Type B pancreatic cell (in vitro differentiated cells): ENCODE measurements around the gene MPEG1. TPM values are rescaled to one million over a fixed set of nuclear protein-coding genes. Genes with fewer than 3 reads are reported as not detected.

ENCODE experiments used
- DNase-seq: peaks from one replicate; pipeline ENCODE4 v3.0.0; 2021; ENCODE audit warnings: mixed read lengths; ENCODE audit not compliant: unreplicated experiment; ENCODE audit errors: extremely low spot score
- H3K27ac Mint-ChIP-seq: 2 replicates; pipeline ENCODE4 v1.8.0; 2021; ENCODE audit warnings: mild to moderate bottlenecking, mixed read lengths
- H3K27me3 Mint-ChIP-seq: 2 replicates; pipeline ENCODE4 v1.8.0; 2021; ENCODE audit warnings: mixed read lengths
- H3K36me3 Mint-ChIP-seq: 2 replicates; pipeline ENCODE4 v1.8.0; 2021; ENCODE audit warnings: mixed read lengths
- H3K4me1 Mint-ChIP-seq: one replicate; pipeline ENCODE4 v1.8.0; 2021; ENCODE audit warnings: mixed read lengths; ENCODE audit not compliant: unreplicated experiment
- H3K4me3 Mint-ChIP-seq: 2 replicates; pipeline ENCODE4 v1.8.0; 2021; ENCODE audit warnings: mild to moderate bottlenecking, mixed read lengths
- H3K9me3 Mint-ChIP-seq: 2 replicates; pipeline ENCODE4 v1.8.0; 2021; ENCODE audit warnings: mixed read lengths
- CTCF ChIP-seq: fragments of 200-600 bp; sonication (generic); conservative IDR thresholded peaks from 2 replicates; pipeline ENCODE4 v1.5.0; 2021; ENCODE audit warnings: antibody characterized with exemption, mild to moderate bottlenecking
- total RNA-seq: library from RNA; stranded (reverse); gene quantifications from 2 replicates; pipeline ENCODE4 v1.2.1, GENCODE V29; 2021; ENCODE audit warnings: low replicate concordance

Gene MPEG1
- total RNA-seq, 1 donor from 2014 or later = not detected

- no peak for TF ChIP-seq CTCF
- Mint-ChIP-seq H3K9me3 (no peaks in the 10 kb centered on the region), H3K4me1 (no peaks in the 10 kb centered on the region), H3K36me3 (peaks cover 45% of the 10 kb centered on the region), H3K27me3 (no peaks in the 10 kb centered on the region), H3K4me3 (no peak overlapping the region), H3K27ac (no peak overlapping the region)
- DNase-seq = no peak
Observed at GRCh38 chr11:59199546-59200422, 12.9 kb downstream of the MPEG1 start.

- peaks cover 54% of the 10 kb centered on the region for H3K36me3 Mint-ChIP-seq
- H3K27me3 Mint-ChIP-seq = no peaks in the 10 kb centered on the region
- no peaks in the 10 kb centered on the region for H3K4me1 Mint-ChIP-seq
- no peak for TF ChIP-seq CTCF
- no peak overlapping the region for H3K27ac Mint-ChIP-seq
- H3K9me3 Mint-ChIP-seq = no peaks in the 10 kb centered on the region
- no peak overlapping the region for H3K4me3 Mint-ChIP-seq
- DNase-seq = no peak
Observed at GRCh38 chr11:59198726-59199125, 14.0 kb downstream of the MPEG1 start.

DNA sequence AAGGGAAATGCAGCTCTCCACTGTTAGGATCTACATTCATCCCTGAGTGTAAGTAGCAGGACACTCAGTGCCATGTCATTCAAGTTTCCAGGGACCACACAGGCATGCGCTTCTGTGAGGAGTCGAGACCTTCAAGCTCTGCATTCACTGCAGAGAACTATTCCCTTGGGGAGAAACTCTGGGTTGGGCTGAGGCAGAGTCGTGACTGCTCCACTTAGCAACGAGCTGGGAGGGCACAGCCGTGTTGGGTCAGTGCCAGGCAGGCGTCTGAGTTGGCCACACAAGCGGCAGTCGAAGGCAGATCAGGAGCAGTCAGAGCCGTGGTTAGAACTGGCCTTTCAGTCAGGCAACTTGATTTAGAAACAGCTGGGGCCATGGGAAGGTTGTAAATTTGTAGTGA lies 14.7 kb downstream of the MPEG1 start:
- Mint-ChIP-seq H3K27ac (no peak overlapping the region), H3K36me3 (peaks cover 59% of the 10 kb centered on the region), H3K27me3 (no peaks in the 10 kb centered on the region), H3K4me1 (no peaks in the 10 kb centered on the region), H3K9me3 (no peaks in the 10 kb centered on the region), H3K4me3 (no peak overlapping the region)
- no peak for DNase-seq
- no peak for TF ChIP-seq CTCF

DNA sequence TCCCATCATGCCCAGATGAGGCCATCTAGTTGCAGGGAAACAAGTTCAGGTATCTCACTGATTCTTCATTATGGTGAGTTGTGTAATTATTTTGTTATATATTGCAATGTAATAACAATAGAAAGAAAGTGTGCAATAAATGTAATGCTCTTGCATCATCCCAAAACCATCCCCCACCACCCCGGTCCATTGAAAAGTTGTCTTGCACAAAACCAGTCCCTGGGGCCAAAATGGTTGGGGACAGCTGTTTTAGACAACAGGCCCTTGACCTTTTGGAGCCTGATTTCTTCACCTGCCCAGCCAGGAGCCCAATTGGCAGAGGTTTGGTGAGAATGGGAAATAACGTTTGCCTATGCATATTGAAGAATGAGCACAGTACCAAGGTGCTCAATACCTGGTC lies 15.9 kb downstream of the MPEG1 start:
- no peak for TF ChIP-seq CTCF
- Mint-ChIP-seq H3K4me1 (no peaks in the 10 kb centered on the region), H3K27ac (no peak overlapping the region), H3K36me3 (peaks cover 63% of the 10 kb centered on the region), H3K9me3 (no peaks in the 10 kb centered on the region), H3K4me3 (no peak overlapping the region), H3K27me3 (no peaks in the 10 kb centered on the region)
- DNase-seq = no peak

GRCh38 chr11:59195586-59195985 lies 17.1 kb downstream of the MPEG1 start:
- no peak overlapping the region for H3K27ac Mint-ChIP-seq
- TF ChIP-seq CTCF = no peak
- no peaks in the 10 kb centered on the region for H3K4me1 Mint-ChIP-seq
- H3K4me3 Mint-ChIP-seq = no peak overlapping the region
- DNase-seq = no peak
- no peaks in the 10 kb centered on the region for H3K9me3 Mint-ChIP-seq
- peaks cover 65% of the 10 kb centered on the region for H3K36me3 Mint-ChIP-seq
- H3K27me3 Mint-ChIP-seq = no peaks in the 10 kb centered on the region
